OCI-LY7 (cell line): ENCODE results near the gene RASL11A.

Experiments used
- EZH2phosphoT487 ChIP-seq: fragments of 200-600 bp; sonication (generic); IDR thresholded peaks from 2 replicates; pipeline ENCODE4 v1.6.1; 2018; ENCODE audit warnings: low read depth, borderline replicate concordance, mild to moderate bottlenecking, mixed run types, antibody characterized with exemption, low read length, moderate library complexity, mixed read lengths
- TF ChIP-seq, protein P1 (sequence below): fragments of 200-600 bp; sonication (generic); conservative IDR thresholded peaks from 2 replicates; pipeline ENCODE4 v1.5.1; 2014; ENCODE audit warnings: mild to moderate bottlenecking, antibody characterized with exemption, low read length, moderate library complexity, mixed read lengths

DNA sequence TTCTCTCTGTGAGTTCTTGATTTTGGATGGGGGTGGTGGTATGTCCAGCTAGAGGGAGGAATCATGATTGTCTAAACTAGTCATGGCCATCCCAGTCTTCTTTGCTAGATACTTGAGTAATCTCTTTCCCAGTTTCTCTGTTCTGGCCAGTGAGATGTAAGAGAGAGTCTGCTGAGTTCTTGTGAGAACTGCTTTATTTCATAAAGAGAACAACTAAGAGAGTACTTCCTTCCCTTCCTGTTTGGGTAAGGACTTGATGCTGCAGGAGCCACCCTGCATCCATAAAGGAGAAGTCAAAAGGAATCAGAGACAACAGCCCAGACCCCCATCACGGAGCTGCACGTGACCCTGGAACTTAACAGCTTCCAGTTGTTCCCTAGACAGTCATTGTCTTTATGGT is 3.0 kb upstream of the RASL11A start:
- TF ChIP-seq, protein P1, sequence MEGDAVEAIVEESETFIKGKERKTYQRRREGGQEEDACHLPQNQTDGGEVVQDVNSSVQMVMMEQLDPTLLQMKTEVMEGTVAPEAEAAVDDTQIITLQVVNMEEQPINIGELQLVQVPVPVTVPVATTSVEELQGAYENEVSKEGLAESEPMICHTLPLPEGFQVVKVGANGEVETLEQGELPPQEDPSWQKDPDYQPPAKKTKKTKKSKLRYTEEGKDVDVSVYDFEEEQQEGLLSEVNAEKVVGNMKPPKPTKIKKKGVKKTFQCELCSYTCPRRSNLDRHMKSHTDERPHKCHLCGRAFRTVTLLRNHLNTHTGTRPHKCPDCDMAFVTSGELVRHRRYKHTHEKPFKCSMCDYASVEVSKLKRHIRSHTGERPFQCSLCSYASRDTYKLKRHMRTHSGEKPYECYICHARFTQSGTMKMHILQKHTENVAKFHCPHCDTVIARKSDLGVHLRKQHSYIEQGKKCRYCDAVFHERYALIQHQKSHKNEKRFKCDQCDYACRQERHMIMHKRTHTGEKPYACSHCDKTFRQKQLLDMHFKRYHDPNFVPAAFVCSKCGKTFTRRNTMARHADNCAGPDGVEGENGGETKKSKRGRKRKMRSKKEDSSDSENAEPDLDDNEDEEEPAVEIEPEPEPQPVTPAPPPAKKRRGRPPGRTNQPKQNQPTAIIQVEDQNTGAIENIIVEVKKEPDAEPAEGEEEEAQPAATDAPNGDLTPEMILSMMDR = no peak
- TF ChIP-seq EZH2phosphoT487 = no peak
